GM03348 (cell line): ENCODE results near the gene IGIP.

Source experiments
- DNase-seq: peaks from one replicate; pipeline ENCODE4 v3.0.0; 2012; ENCODE audit warnings: low spot score

The IGIP gene

DNA sequence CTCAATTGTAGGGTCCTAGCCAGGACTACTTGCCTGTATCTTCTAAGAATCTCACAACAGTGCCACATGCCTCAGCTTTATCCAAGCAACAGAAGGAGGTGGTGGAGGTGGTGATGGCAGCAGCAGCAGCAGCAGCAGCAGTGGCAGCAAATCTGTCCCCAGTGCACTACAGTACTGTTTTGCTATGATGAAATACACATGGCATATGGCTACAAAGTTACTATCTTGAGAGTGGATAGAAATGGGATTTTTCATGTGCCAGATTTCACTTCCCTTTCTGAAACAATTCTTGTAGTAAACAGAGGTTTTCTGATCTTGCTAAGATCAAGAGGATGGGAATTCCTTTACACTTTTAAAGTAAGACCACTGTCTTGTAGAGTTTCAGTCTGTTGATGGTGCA is 41.2 kb downstream of the IGIP start:
- DNase-seq = no peak

- no peak for DNase-seq
Measured at GRCh38 chr5:140168371-140168770, 42.6 kb downstream of the IGIP start.

GRCh38 chr5:140169410-140169809 is 43.7 kb downstream of the IGIP start:
- DNase-seq = no peak

- no peak for DNase-seq
Measured at GRCh38 chr5:140172483-140172882, 46.7 kb downstream of the IGIP start.

DNA sequence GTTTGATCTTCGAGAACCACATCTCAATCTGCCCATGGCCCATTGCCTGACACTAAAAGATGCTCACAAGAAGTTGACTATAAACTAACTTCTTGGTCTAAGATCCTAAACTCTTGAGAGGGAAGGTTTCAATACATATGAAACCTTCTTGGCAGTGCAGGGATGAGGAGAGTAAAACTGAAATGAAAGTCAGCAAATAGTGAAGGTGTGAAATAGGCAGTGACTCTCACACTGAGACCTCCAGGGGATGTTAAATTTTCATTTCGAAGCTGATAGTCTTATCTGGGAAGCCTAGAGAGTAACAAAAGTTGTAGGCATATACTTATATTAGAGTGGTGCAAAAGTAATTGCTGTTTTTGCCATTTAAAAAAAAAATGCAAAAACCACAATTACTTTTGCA is 48.3 kb downstream of the IGIP start:
- DNase-seq = no peak

GRCh38 chr5:140174465-140175366 is 49.0 kb downstream of the IGIP start, which contains the start of gene CYSTM1:
Gene CYSTM1 (plus strand): TSS chr5:140175188. CDS start chr5:140194466, 19,278 bp downstream.
- peak; percentile 94 for DNase-seq

DNA sequence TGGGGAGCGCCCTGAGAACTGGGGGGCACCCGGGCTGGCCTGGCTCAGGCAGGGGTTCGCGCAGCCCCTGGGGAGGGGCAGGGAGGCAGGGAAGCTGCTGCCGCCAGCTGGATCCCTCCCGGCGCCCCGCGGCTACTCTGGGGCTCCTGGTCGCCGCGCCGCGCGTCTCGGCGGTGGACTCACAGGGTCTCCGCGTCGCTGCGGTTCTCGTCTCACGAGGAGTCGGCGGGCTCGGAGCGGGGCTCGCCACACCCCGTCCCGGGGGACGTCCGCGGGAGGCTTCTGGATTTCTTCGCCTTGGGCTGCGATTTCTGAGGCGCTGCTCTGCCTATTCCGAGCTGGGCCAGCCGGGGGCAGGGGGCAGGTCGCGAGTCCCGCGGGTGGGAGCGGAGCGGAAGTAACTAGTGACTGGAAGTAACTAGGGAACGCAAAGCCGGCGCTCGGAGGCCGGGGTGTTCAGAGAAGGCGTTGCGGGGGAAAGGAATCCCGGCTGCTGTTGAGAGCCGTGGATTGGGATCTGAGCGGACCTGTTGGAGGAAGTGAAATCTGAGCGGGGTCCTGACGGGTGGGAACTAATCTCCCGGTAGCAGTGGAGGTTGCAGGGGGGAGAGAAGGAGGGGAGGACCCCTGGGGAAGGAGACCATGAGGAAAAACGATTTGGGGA is 49.8 kb downstream of the IGIP start:
- peak; percentile 90 for DNase-seq

DNA sequence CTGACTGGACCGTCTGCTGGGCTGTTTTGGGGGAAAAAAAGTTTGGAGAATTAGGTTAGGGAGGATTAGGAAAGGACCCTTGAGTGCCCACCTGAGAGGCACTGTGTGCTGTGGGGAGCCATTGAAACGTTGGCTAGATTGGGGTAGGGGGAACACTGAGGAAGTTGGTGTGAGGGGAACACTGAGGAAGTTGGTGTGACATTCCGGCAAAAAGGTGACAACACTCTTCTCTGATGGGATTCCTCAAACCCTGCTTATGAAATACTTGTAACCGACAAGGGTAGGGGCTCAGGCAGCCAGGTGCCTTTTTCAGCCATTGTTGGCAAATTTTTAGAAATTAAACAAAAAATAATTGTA is 50.3 kb downstream of the IGIP start:
- no peak for DNase-seq

- DNase-seq = no peak
Measured at GRCh38 chr5:140178086-140178410, 52.3 kb downstream of the IGIP start.

DNA sequence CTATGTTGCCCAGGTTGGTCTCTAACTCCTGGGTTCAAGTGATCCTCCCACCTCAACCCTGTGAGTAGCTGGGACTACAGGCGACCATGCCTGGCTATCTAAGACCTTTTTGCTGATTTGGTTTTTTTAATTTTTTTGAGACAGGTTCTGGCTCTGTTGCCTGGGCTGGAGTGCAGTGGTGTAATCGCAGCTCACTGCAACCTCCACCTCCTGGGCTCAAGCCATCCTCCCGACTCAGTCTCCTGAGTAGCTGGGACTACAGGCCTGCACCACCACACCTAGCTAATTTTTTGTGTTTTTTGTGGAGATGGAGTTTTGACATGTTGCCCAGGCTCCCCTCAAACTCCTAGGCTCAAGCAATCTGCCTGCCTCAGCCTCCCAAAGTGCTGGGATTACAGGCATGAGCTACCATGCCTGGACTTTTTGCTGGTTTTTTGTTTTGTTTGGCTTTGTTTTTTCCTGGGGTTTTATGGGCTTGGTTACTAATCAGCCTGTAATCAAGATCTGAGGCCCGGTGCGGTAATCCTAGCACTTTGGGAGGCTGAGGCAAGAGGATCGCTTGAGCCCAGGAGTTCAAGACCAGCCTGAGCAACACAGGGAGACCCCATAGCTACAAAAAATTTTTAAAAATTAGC is 52.9 kb downstream of the IGIP start:
- no peak for DNase-seq
